ENCODE data around the gene PEX11G. TPM values are rescaled to one million over a fixed set of nuclear protein-coding genes. Genes with fewer than 3 reads are reported as not detected.

Gene PEX11G
- total RNA-seq, 1 donor = 2.9 TPM

DNA sequence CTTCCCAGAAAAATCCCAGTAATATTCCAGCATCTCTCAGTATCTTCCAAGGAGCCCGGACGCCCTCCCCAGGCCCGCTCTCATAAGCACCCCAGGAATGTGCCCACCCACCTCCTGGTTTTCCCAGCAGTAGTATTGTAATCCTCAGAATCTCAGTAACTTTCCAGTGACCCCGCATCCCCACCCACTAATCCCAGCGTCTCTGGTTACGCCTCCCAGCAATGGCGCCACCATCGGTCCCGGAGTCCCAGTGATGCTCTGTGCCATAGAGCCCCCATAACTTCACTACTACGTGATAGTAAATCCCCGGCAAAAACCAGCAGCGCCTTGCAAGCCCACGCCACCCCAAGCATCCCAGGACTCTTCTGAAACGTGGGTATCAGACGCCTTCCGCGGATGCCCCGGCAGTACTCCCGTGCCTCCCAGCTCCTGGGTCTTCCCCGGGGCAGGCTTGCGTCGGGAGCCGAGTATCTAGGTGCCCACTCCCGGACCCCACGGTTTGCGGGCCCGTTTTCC is 45.8 kb upstream of the PEX11G start:
- TF ChIP-seq, protein P1, sequence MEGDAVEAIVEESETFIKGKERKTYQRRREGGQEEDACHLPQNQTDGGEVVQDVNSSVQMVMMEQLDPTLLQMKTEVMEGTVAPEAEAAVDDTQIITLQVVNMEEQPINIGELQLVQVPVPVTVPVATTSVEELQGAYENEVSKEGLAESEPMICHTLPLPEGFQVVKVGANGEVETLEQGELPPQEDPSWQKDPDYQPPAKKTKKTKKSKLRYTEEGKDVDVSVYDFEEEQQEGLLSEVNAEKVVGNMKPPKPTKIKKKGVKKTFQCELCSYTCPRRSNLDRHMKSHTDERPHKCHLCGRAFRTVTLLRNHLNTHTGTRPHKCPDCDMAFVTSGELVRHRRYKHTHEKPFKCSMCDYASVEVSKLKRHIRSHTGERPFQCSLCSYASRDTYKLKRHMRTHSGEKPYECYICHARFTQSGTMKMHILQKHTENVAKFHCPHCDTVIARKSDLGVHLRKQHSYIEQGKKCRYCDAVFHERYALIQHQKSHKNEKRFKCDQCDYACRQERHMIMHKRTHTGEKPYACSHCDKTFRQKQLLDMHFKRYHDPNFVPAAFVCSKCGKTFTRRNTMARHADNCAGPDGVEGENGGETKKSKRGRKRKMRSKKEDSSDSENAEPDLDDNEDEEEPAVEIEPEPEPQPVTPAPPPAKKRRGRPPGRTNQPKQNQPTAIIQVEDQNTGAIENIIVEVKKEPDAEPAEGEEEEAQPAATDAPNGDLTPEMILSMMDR (IDR thresholded peaks at IDR 0.05; ENCODE audit: extremely low read depth, low read depth, low read length) = peak; percentile 46
- H3K4me2 ChIP-seq (ENCODE audit: insufficient read depth, low read length) = peak overlapping the region; percentile 98
- peak overlapping the region; percentile 99 for H3K4me3 ChIP-seq (ENCODE audit: insufficient read depth, low read length)
- peak; percentile 98 for DNase-seq (ENCODE audit: insufficient read length, low spot score, missing footprints)
- H3K4me1 ChIP-seq (ENCODE audit: insufficient read depth, low read length) = peaks cover 12% of the 10 kb centered on the region
- H4K20me1 ChIP-seq (ENCODE audit: insufficient read depth, low read length) = no peaks in the 10 kb centered on the region
- H3K9me3 ChIP-seq (ENCODE audit: low read depth, low read length) = no peaks in the 10 kb centered on the region
- peaks cover 3% of the 10 kb centered on the region for H3K79me2 ChIP-seq (ENCODE audit: insufficient read depth, low read length)
- H2AFZ ChIP-seq (ENCODE audit: low read length) = peak overlapping the region; percentile 89
- no peaks in the 10 kb centered on the region for H3K27me3 ChIP-seq (ENCODE audit: insufficient read depth, low read length)
- H3K36me3 ChIP-seq (ENCODE audit: insufficient read depth, low read length) = peaks cover 16% of the 10 kb centered on the region
- peak overlapping the region; percentile 78 for H3K27ac ChIP-seq (ENCODE audit: low read depth, low read length)

DNA sequence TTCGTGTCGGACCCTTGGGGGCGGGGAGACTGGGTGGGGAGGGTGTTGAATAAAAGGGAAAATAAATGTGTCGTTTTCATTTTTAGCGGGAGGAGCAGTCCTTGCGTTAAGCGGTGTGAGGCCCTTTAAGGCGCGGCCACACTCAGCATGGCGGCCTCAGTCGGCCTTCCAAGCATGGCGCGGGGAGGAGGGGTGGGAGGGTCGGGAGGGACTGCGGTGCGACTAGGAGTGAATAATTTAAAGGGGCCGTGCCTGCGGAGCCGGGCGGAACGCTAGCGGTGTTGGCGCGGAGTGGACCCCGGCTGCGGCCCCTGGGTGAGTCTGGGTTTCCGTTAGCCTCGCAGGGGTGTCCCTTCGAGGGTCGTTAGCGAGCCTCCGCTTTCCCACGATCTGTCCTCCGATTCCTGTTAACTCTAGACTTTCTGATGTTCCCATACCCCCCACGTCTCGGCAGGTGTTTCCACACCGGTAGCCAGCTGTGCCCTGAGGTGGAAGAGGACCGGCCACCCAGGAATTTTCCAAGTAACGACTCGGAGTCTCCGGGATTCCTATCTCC is 45.2 kb upstream of the PEX11G start:
- H3K79me2 ChIP-seq (ENCODE audit: insufficient read depth, low read length) = peaks cover 3% of the 10 kb centered on the region
- no peaks in the 10 kb centered on the region for H3K27me3 ChIP-seq (ENCODE audit: insufficient read depth, low read length)
- peak overlapping the region; percentile 78 for H3K27ac ChIP-seq (ENCODE audit: low read depth, low read length)
- H3K4me2 ChIP-seq (ENCODE audit: insufficient read depth, low read length) = peak overlapping the region; percentile 98
- H3K9me3 ChIP-seq (ENCODE audit: low read depth, low read length) = no peaks in the 10 kb centered on the region
- DNase-seq (ENCODE audit: insufficient read length, low spot score, missing footprints) = peak; percentile 99
- TF ChIP-seq, protein P1 (IDR thresholded peaks at IDR 0.05; ENCODE audit: extremely low read depth, low read depth, low read length) = no peak
- peaks cover 12% of the 10 kb centered on the region for H3K4me1 ChIP-seq (ENCODE audit: insufficient read depth, low read length)
- peak overlapping the region; percentile 92 for H2AFZ ChIP-seq (ENCODE audit: low read length)
- H3K36me3 ChIP-seq (ENCODE audit: insufficient read depth, low read length) = peaks cover 16% of the 10 kb centered on the region
- H4K20me1 ChIP-seq (ENCODE audit: insufficient read depth, low read length) = no peaks in the 10 kb centered on the region
- peak overlapping the region; percentile 99 for H3K4me3 ChIP-seq (ENCODE audit: insufficient read depth, low read length)

DNA sequence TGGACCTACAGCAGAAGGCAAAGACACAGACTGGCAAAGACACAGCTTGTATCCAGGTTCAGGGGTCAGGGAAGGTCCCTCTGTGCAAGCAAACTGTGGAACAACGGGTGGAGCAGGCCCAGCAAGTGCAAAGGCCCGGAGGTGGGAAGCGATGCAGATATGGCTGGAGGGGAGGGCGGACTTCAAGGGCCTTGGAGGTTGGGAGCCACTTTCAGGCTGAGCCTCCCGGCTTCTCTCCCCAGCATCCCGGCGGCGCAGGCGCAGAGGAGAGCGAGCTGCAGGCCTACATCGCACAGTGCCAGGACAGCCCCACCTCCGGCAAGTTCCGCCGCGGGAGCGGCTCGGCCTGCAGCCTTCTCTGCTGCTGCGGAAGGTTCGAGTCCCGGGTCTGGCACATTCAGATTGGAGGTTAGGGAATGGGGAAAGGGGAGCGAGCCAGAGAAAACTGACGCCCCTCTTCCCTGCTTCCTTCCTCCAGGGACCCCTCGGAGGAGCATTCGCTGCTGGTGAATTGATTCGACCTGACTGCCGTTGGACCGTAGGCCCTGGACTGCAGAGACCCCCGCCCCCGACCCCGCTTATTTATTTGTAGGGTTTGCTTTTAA is 44.5 kb upstream of the PEX11G start:
- H3K4me3 ChIP-seq (ENCODE audit: insufficient read depth, low read length) = peak overlapping the region; percentile 99
- peaks cover 12% of the 10 kb centered on the region for H3K4me1 ChIP-seq (ENCODE audit: insufficient read depth, low read length)
- H3K9me3 ChIP-seq (ENCODE audit: low read depth, low read length) = no peaks in the 10 kb centered on the region
- H2AFZ ChIP-seq (ENCODE audit: low read length) = peak overlapping the region; percentile 92
- H3K79me2 ChIP-seq (ENCODE audit: insufficient read depth, low read length) = peaks cover 3% of the 10 kb centered on the region
- H3K36me3 ChIP-seq (ENCODE audit: insufficient read depth, low read length) = peaks cover 14% of the 10 kb centered on the region
- peak; percentile 96 for DNase-seq (ENCODE audit: insufficient read length, low spot score, missing footprints)
- TF ChIP-seq, protein P1 (IDR thresholded peaks at IDR 0.05; ENCODE audit: extremely low read depth, low read depth, low read length) = no peak
- peak overlapping the region; percentile 98 for H3K4me2 ChIP-seq (ENCODE audit: insufficient read depth, low read length)
- peak overlapping the region; percentile 54 for H3K27ac ChIP-seq (ENCODE audit: low read depth, low read length)
- H4K20me1 ChIP-seq (ENCODE audit: insufficient read depth, low read length) = no peaks in the 10 kb centered on the region
- H3K27me3 ChIP-seq (ENCODE audit: insufficient read depth, low read length) = no peaks in the 10 kb centered on the region

Measured in osteoblast (primary cell).